NOMO-1 treated with DMSO at 0.1 percent for 48 hours (cell line): ENCODE results near the gene IGF2R.
"Not testable (repeated sequence)": the region's sequence is repeated elsewhere in the genome, so short reads cannot be mapped to it uniquely, and the experiment has no call there.

Experiments used
- DNase-seq: peaks from one replicate; lab custom pipeline; 2025; ENCODE audit not compliant: unreplicated experiment; lab: John Stamatoyannopoulos, UW

IGF2R gene

DNA sequence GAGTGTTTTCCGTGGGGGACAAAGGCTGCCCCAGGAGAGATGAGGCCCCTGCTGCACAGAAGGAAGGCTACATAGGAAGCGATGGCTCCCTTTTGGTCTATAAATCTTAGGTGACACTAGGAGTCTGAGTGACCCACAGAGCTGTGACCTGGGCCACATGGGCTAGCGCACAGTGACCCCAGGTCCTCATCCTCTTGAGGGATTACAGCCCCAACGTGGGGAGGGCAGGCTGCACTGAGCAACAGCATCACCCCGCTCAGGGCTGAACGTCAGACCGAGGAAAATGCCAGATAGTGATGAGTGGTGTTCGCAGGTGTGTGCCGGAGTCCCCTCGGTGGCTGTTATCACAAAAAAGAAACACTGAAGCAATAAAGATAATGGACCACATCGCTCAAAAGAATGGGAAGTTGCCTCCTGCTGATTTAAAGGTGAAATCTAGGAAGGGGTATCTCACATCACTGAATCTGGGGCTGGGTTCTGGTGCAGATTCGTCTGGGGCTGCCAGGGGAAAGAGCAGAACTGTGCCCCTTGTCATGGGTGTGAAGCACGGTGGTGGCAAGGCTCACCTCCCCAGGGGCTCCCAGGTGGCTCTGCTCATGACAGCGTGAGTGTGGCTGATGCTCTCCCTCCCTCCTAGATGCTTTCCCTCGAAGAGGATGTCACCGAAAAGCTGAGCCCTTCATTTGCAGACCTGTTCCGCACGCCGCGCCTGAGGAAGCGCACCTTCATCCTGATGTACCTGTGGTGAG, 167.2 kb downstream of the IGF2R start:
- DNase-seq, result no peak

- DNase-seq, result no peak
These were observed 168.5 kb downstream of the IGF2R start for GRCh38 chr6:160137130-160137988.

- DNase-seq, result peak; percentile 44
These were observed 169.3 kb downstream of the IGF2R start for GRCh38 chr6:160137989-160138835.

DNA sequence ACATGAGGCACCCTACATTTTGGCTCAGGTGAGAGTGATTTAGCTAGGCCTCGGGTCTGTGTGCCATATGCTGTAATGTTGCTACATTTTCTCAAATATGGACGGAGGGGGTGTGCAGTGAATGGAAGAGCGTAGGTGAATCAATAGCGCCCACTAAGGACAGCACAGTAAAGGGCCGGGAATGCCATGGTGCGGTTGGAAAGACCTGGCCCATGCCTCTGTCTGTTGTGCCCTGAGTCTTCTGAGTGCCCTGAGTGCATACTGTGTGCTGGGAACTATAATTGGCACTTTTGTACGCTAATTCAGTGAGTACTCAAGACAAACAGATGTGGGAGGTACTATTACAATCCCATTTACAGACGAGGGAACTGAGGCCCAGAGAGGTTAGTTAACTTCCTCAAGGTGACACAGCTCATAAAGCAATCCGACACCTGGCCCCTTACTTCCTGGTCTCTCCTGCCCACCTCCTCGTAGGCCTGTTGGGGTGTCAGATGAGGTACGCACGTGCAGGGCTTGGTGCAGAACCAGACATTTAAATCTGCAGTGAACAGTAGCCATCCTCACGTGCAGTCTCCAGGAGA, 170.0 kb downstream of the IGF2R start:
- DNase-seq, result no peak

GRCh38 chr6:160139420-160139851, 170.6 kb downstream of the IGF2R start:
- DNase-seq, result no peak

- DNase-seq, result not testable (repeated sequence)
These were observed 171.6 kb downstream of the IGF2R start for GRCh38 chr6:160140493-160140892.

GRCh38 chr6:160141001-160141726, 172.3 kb downstream of the IGF2R start:
- DNase-seq, result no peak

GRCh38 chr6:160142115-160142715, 173.3 kb downstream of the IGF2R start:
- DNase-seq, result no peak

DNA sequence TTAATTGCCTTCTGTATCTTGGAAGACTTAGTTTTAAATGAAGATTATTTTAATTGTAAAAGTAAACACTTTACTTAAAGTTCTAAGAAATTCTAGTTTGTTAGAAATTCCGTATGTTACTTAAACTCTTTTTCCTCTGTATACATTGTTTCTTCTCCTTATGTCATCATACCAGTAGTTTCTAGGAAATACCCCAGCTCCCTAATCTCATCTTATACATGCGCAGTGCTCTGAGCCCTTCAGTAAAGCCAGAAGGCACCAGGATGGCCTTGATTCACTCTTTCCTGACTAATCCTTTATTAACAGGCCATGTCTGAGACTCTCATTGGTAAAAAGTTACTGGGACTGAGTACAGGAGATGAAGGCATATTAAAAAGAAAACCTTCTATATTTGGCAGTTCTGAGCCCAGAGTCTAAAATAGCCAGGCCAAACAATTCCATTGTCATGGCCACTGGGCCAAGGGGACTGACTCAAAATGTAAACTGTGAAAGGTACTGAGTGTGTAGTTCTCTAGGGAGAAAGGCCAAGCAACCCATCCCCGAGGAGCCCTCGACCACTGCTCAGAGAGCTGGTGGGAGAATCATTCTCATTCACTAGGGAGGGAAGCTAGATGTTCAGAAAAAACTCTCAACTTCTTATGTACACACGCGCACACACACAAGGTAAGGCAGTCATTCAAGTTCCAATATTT, 177.7 kb downstream of the IGF2R start:
- no peak for DNase-seq

GRCh38 chr6:160147146-160147536, 178.3 kb downstream of the IGF2R start:
- no peak for DNase-seq

- DNase-seq, result no peak
These were observed 185.6 kb downstream of the IGF2R start for GRCh38 chr6:160154471-160154870.

DNA sequence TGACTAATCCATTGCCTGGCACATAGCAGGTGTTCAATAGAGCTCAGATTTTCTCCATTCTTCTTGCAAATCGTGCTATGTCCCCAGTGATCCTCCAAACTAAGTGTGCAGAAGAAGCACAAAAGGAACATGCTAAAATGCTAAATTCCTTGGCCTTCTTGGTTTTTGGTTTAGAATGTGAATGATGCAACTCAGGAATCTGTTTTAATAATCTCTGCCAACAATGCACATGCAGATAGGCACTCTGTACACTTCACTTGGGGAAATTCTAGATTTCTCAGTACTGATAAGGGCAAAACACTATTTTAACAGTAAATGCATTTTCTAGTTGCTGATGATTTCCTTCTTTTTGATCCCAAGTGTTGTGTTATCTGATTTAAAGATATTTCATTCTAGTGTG, 188.0 kb downstream of the IGF2R start:
- no peak for DNase-seq

- no peak for DNase-seq
These were observed 191.6 kb downstream of the IGF2R start for GRCh38 chr6:160160450-160160849.
